Stimulated activated naive CD8-positive, alpha-beta T cell treated with anti-CD3 and anti-CD28 coated beads, Interleukin-15, Interleukin-2, amounts not matched to agents 100 ng/mL and 50 ng/mL, for 24 hours (primary cell): ENCODE results near the gene EEPD1.
"Not testable (repeated sequence)": the region's sequence is repeated elsewhere in the genome, so short reads cannot be mapped to it uniquely, and the experiment has no call there.

Experiments
- H3K27ac Mint-ChIP-seq: one replicate; pipeline ENCODE4 v1.8.0; 2021; ENCODE audit warnings: mild to moderate bottlenecking, mixed read lengths
- H3K27me3 Mint-ChIP-seq: one replicate; pipeline ENCODE4 v1.8.0; 2021; ENCODE audit warnings: mixed read lengths
- H3K36me3 Mint-ChIP-seq: one replicate; pipeline ENCODE4 v1.8.0; 2021; ENCODE audit warnings: low read depth, mixed read lengths
- H3K4me1 Mint-ChIP-seq: one replicate; pipeline ENCODE4 v1.8.0; 2021; ENCODE audit warnings: low read depth, mixed read lengths
- H3K4me3 Mint-ChIP-seq: one replicate; pipeline ENCODE4 v1.8.0; 2021; ENCODE audit warnings: mild to moderate bottlenecking, mixed read lengths
- H3K9me3 Mint-ChIP-seq: one replicate; pipeline ENCODE4 v1.8.0; 2021; ENCODE audit warnings: mixed read lengths

Gene EEPD1

GRCh38 chr7:36152756-36153570 is at the start of gene EEPD1:
Gene EEPD1 (plus strand): TSS chr7:36153254. CDS start chr7:36154325, 1,071 bp downstream.
- Mint-ChIP-seq H3K36me3 (no peaks in the 10 kb centered on the region), H3K9me3 (no peaks in the 10 kb centered on the region), H3K4me1 (peaks cover 20% of the 10 kb centered on the region), H3K4me3 (peak within 1 kb of the TSS; percentile 80), H3K27me3 (no peaks in the 10 kb centered on the region), H3K27ac (no peak within 1 kb of the TSS)

- no peaks in the 10 kb centered on the region for H3K27me3 Mint-ChIP-seq
- no peaks in the 10 kb centered on the region for H3K36me3 Mint-ChIP-seq
- no peaks in the 10 kb centered on the region for H3K4me1 Mint-ChIP-seq
- peaks cover 4% of the 10 kb centered on the region for H3K9me3 Mint-ChIP-seq
- H3K4me3 Mint-ChIP-seq: no peak overlapping the region
- H3K27ac Mint-ChIP-seq: no peak overlapping the region
Measured at GRCh38 chr7:36103837-36104561, 49.1 kb upstream of the EEPD1 start.

- H3K27ac Mint-ChIP-seq, H3K36me3 Mint-ChIP-seq, H3K9me3 Mint-ChIP-seq, H3K4me1 Mint-ChIP-seq, H3K4me3 Mint-ChIP-seq, H3K27me3 Mint-ChIP-seq: not testable (repeated sequence)
Measured at GRCh38 chr7:36106972-36107908, 45.8 kb upstream of the EEPD1 start.

GRCh38 chr7:36107926-36108631 is 45.0 kb upstream of the EEPD1 start:
- no peak overlapping the region for H3K27ac Mint-ChIP-seq
- peaks cover 6% of the 10 kb centered on the region for H3K27me3 Mint-ChIP-seq
- no peaks in the 10 kb centered on the region for H3K36me3 Mint-ChIP-seq
- H3K9me3 Mint-ChIP-seq: no peaks in the 10 kb centered on the region
- H3K4me1 Mint-ChIP-seq: no peaks in the 10 kb centered on the region
- H3K4me3 Mint-ChIP-seq: no peak overlapping the region

- Mint-ChIP-seq H3K27me3 (peaks cover 8% of the 10 kb centered on the region), H3K9me3 (no peaks in the 10 kb centered on the region), H3K4me3 (no peak overlapping the region), H3K4me1 (no peaks in the 10 kb centered on the region), H3K27ac (no peak overlapping the region), H3K36me3 (no peaks in the 10 kb centered on the region)
Measured at GRCh38 chr7:36109013-36109627, 43.9 kb upstream of the EEPD1 start.

- no peaks in the 10 kb centered on the region for H3K9me3 Mint-ChIP-seq
- no peak overlapping the region for H3K4me3 Mint-ChIP-seq
- peaks cover 11% of the 10 kb centered on the region for H3K27me3 Mint-ChIP-seq
- H3K27ac Mint-ChIP-seq: no peak overlapping the region
- H3K36me3 Mint-ChIP-seq: no peaks in the 10 kb centered on the region
- H3K4me1 Mint-ChIP-seq: peaks cover 9% of the 10 kb centered on the region
Measured at GRCh38 chr7:36110584-36110983, 42.5 kb upstream of the EEPD1 start.

GRCh38 chr7:36112969-36113368 is 40.1 kb upstream of the EEPD1 start:
- Mint-ChIP-seq H3K36me3 (no peaks in the 10 kb centered on the region), H3K4me3 (no peak overlapping the region), H3K9me3 (no peaks in the 10 kb centered on the region), H3K27ac (no peak overlapping the region), H3K4me1 (peaks cover 27% of the 10 kb centered on the region), H3K27me3 (peaks cover 17% of the 10 kb centered on the region)

- no peak overlapping the region for H3K27ac Mint-ChIP-seq
- no peak overlapping the region for H3K4me3 Mint-ChIP-seq
- peaks cover 17% of the 10 kb centered on the region for H3K27me3 Mint-ChIP-seq
- H3K4me1 Mint-ChIP-seq: peaks cover 27% of the 10 kb centered on the region
- H3K36me3 Mint-ChIP-seq: no peaks in the 10 kb centered on the region
- no peaks in the 10 kb centered on the region for H3K9me3 Mint-ChIP-seq
Measured at GRCh38 chr7:36114355-36114754, 38.7 kb upstream of the EEPD1 start.

- Mint-ChIP-seq H3K27ac (peak overlapping the region; percentile 78), H3K4me3 (peak overlapping the region; percentile 30), H3K27me3 (peaks cover 17% of the 10 kb centered on the region), H3K4me1 (peaks cover 27% of the 10 kb centered on the region), H3K9me3 (no peaks in the 10 kb centered on the region), H3K36me3 (no peaks in the 10 kb centered on the region)
Measured at GRCh38 chr7:36115448-36116321, 37.4 kb upstream of the EEPD1 start.

- Mint-ChIP-seq H3K36me3 (no peaks in the 10 kb centered on the region), H3K4me3 (no peak overlapping the region), H3K27me3 (peaks cover 17% of the 10 kb centered on the region), H3K4me1 (peaks cover 27% of the 10 kb centered on the region), H3K9me3 (peaks cover 4% of the 10 kb centered on the region), H3K27ac (peak overlapping the region; percentile 2)
Measured at GRCh38 chr7:36116347-36117202, 36.5 kb upstream of the EEPD1 start.

GRCh38 chr7:36117203-36117840 is 35.7 kb upstream of the EEPD1 start:
- no peak overlapping the region for H3K27ac Mint-ChIP-seq
- peaks cover 27% of the 10 kb centered on the region for H3K4me1 Mint-ChIP-seq
- H3K36me3 Mint-ChIP-seq: no peaks in the 10 kb centered on the region
- H3K4me3 Mint-ChIP-seq: no peak overlapping the region
- peaks cover 9% of the 10 kb centered on the region for H3K9me3 Mint-ChIP-seq
- H3K27me3 Mint-ChIP-seq: peaks cover 17% of the 10 kb centered on the region

GRCh38 chr7:36118344-36118743 is 34.7 kb upstream of the EEPD1 start:
- Mint-ChIP-seq H3K27ac (no peak overlapping the region), H3K4me1 (peaks cover 27% of the 10 kb centered on the region)

More at GRCh38 chr7:36118344-36118743, 34.7 kb upstream of the EEPD1 start:
- peaks cover 10% of the 10 kb centered on the region for H3K27me3 Mint-ChIP-seq
- H3K9me3 Mint-ChIP-seq: peaks cover 9% of the 10 kb centered on the region
- H3K4me3 Mint-ChIP-seq: no peak overlapping the region
- H3K36me3 Mint-ChIP-seq: no peaks in the 10 kb centered on the region
